Measurements from ENCODE around the gene NME9. TPM values are rescaled to one million over a fixed set of nuclear protein-coding genes. Genes with fewer than 3 reads are reported as not detected.
"Not testable (repeated sequence)": the region's sequence is repeated elsewhere in the genome, so short reads cannot be mapped to it uniquely, and the experiment has no call there.

The NME9 gene, protein sequence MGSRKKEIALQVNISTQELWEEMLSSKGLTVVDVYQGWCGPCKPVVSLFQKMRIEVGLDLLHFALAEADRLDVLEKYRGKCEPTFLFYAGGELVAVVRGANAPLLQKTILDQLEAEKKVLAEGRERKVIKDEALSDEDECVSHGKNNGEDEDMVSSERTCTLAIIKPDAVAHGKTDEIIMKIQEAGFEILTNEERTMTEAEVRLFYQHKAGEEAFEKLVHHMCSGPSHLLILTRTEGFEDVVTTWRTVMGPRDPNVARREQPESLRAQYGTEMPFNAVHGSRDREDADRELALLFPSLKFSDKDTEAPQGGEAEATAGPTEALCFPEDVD
- total RNA-seq (1 to 10 TPM in 1 of 5 donors, under 1 TPM in 4; 0.51 to 1.3 (median 0.88) TPM), total RNA-seq (0 to 1.8 (median 0.35) reads per million in 29 experiments)
- total RNA-seq (2013) = 0.88 TPM

DNA sequence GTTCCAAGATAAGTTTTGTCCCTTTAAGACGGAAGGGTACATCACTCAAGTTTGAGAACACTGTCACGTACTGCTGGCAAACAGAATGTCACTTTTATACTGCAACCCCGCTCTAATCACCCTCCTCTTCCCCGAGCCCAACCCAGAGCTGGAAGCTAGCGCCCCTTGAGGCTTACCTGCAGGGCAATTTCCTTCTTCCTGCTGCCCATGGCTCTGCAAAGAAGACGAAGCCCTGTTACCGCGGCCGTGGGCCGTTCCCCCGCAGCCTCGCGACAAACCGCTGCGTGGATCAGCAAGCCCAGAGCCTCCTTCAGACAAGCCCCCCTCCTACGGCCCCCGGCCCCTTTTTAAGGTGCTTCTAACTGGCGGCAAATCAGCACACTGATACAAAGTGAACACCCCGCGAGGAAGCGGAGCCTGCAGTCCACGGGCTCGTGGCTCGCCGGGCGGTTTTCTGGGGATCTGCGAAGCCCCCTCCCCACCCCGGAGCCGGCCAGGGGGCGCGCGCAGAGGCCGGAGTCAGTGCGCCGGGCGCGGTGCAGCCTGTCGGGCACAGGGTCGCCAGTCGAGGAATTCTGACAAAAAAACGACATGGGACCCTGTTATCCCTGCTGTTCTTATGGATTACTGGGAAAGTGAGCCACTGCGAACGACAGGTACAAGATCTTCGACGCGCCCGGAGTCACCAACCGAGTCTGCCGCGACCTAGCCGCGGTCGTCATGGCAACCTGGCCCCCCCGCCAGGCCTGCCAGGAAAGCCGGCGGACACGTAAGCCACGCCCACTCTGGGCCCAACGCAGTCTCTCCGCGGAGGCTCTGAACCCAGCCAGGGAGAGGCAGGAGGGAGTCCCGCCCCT is at the start of gene NME9:
TSS of gene NME9 (minus strand) at position 725 of the 857 bp plus-strand sequence. CDS start at position 209, 516 bp downstream.
- Mint-ChIP-seq H3K27ac (peak within 1 kb of the TSS; percentile 88 to 94), H3K4me3 (peak within 1 kb of the TSS; percentile 90 to 95 (median 95)), H3K36me3 (no peaks in the 10 kb centered on the region), H3K27me3 (no peaks in the 10 kb centered on the region), H3K4me1 (peaks cover 27 to 37% (median 34%) of the 10 kb centered on the region in 3 donors), H3K9me3 (no peaks in the 10 kb centered on the region)
- DNase-seq = peak; percentile 76 to 95 (median 86)
- CTCF ChIA-PET = interaction anchor here (0.6 to 1.7 kb wide), 6 partner anchors 16 to 142 kb away, joined by 3 to 8 read pairs (median 3); partner anchors contain the start of gene ARMC8 (in 1 of the 2)
- H3K4me3 ChIP-seq (ENCODE audit: control insufficient read depth in 1 of 2, extremely low read depth in 1 of 2, low read length in 1 of 2) = peak within 1 kb of the TSS; percentile 81 to 84
- peak within 1 kb of the TSS; percentile 74 for H3K27ac ChIP-seq (ENCODE audit: low read length)
- no peaks in the 10 kb centered on the region for H3K27me3 ChIP-seq (replicated peaks in 1 of 2; ENCODE audit: control insufficient read depth in 2 of 2, extremely low read depth in 1 of 2, insufficient read depth in 2 of 2, low read length in 1 of 2)
- H3K4me1 ChIP-seq (ENCODE audit: control insufficient read depth in 1 of 2, extremely low read depth in 1 of 2, insufficient read depth in 2 of 2, low read length in 2 of 2) = peaks cover 7 to 15% of the 10 kb centered on the region in 2 experiments
- POLR2A ChIA-PET = no interaction called here
- WGBS (ENCODE audit: insufficient coverage) = under 1% methylated on average over 57 of the region's 62 CpGs
- H3K9me3 ChIP-seq = no peaks in the 10 kb centered on the region
- ATAC-seq (replicated peaks in 1 of 4) = peak; percentile 87 to 93 (median 93)
- no peaks in the 10 kb centered on the region for H3K36me3 ChIP-seq (ENCODE audit: control insufficient read depth in 2 of 2, extremely low read depth in 1 of 2, insufficient read depth in 1 of 2, low read length in 1 of 2)

DNA sequence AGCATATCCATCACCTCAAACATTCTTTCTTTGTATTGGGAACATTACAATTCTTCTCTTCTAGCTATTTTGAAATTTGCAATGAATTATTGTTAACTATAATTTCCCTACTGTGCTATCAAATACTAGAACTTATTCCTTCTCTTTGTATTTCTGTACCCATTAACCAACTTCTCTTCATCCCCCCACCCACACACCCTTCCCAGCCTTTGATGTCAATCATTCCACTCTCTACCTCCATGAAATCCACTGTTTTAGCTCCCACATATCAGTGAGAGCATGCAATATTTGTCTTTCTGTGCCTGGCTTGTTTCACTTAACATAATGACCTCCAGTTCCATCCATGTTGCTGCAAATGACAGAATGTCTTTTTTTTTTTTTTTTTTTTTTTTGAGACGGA is 49.3 kb upstream of the NME9 start:
- no peak for DNase-seq
- ATAC-seq (replicated peaks in 1 of 4) = no peak
- H3K9me3 Mint-ChIP-seq = no peaks in the 10 kb centered on the region
- Histone ChIP-seq H3K9me3 (no peaks in the 10 kb centered on the region), H3K4me3 (ENCODE audit: control insufficient read depth in 1 of 2, extremely low read depth in 1 of 2, low read length in 1 of 2) (no peak overlapping the region), H3K4me1 (ENCODE audit: control insufficient read depth in 1 of 2, extremely low read depth in 1 of 2, insufficient read depth in 2 of 2, low read length in 2 of 2) (no peaks in the 10 kb centered on the region), H3K27ac (ENCODE audit: low read length) (no peak overlapping the region), H3K36me3 (ENCODE audit: control insufficient read depth in 2 of 2, extremely low read depth in 1 of 2, insufficient read depth in 1 of 2, low read length in 1 of 2) (no peaks in the 10 kb centered on the region), H3K27me3 (replicated peaks in 1 of 2; ENCODE audit: control insufficient read depth in 2 of 2, extremely low read depth in 1 of 2, insufficient read depth in 2 of 2, low read length in 1 of 2) (peaks cover 0 to 5% of the 10 kb centered on the region in 2 experiments)
- POLR2A ChIA-PET = no interaction called here
- no CpG with 5 or more reads among the region's 1 CpG for WGBS (ENCODE audit: insufficient coverage)
- peaks cover 0 to 4% of the 10 kb centered on the region in 2 donors for H3K27me3 Mint-ChIP-seq
- CTCF ChIA-PET = interaction anchor here in 1 of 2 donors (0.7 kb wide), 1 partner anchor 285 kb away, joined by 5 read pairs; no protein-coding TSS in a partner anchor
- H3K4me1 Mint-ChIP-seq = no peaks in the 10 kb centered on the region
- no peak overlapping the region for H3K4me3 Mint-ChIP-seq
- no peak overlapping the region for H3K27ac Mint-ChIP-seq
- H3K36me3 Mint-ChIP-seq = no peaks in the 10 kb centered on the region

DNA sequence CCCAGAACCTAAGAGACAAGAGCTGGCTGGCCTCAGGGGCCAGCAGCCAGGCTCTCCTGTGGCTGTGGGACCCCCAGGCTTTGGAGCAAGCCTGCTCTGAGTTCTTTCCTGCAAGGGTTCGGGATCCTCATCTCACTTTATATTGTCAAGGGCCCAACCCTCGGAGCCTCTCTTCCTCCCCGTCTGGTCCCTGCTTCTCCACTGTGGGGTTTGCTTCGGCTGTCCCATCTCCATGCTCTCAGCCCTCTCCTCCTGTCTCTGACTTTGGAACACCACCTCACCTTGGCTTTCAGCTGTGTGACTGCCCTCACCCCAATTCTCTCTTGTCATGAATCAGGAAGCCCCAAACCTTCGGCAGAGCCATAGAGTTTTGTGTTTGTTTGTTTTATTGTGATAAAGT is 48.7 kb upstream of the NME9 start:
- Histone ChIP-seq H3K27me3 (replicated peaks in 1 of 2; ENCODE audit: control insufficient read depth in 2 of 2, extremely low read depth in 1 of 2, insufficient read depth in 2 of 2, low read length in 1 of 2) (peaks cover 0 to 5% of the 10 kb centered on the region in 2 experiments), H3K9me3 (no peaks in the 10 kb centered on the region), H3K4me1 (ENCODE audit: control insufficient read depth in 1 of 2, extremely low read depth in 1 of 2, insufficient read depth in 2 of 2, low read length in 2 of 2) (no peaks in the 10 kb centered on the region), H3K4me3 (ENCODE audit: control insufficient read depth in 1 of 2, extremely low read depth in 1 of 2, low read length in 1 of 2) (no peak overlapping the region), H3K36me3 (ENCODE audit: control insufficient read depth in 2 of 2, extremely low read depth in 1 of 2, insufficient read depth in 1 of 2, low read length in 1 of 2) (no peaks in the 10 kb centered on the region), H3K27ac (ENCODE audit: low read length) (no peak overlapping the region)
- ATAC-seq (replicated peaks in 1 of 4) = no peak
- peaks cover 0 to 3% of the 10 kb centered on the region in 2 donors for H3K27me3 Mint-ChIP-seq
- no peaks in the 10 kb centered on the region for H3K36me3 Mint-ChIP-seq
- POLR2A ChIA-PET = no interaction called here
- no peak for DNase-seq
- H3K9me3 Mint-ChIP-seq = no peaks in the 10 kb centered on the region
- H3K27ac Mint-ChIP-seq = no peak overlapping the region
- 93% methylated on average over 4 of the region's 5 CpGs for WGBS (ENCODE audit: insufficient coverage)
- no peaks in the 10 kb centered on the region for H3K4me1 Mint-ChIP-seq
- CTCF ChIA-PET = no interaction called here
- H3K4me3 Mint-ChIP-seq = no peak overlapping the region

DNA sequence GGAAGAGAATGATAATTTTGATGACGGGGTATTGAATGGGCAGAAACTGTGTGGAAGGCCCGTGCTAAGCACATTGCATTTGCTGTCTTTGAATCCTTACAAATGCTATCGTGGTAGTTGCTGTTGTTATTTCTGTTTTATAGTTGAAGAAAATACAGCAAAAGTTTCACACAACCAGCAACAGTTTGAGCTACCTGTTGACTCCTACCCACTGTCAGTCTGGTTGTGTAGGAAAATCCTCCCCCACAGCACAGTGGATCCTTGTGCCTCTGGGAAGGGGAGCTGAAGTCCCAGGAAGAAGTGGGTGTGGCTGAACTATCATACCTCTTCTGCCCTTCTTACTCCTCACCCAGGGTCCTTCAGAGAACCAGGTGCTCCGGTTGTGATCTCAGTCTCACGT is 48.2 kb upstream of the NME9 start:
- no peak overlapping the region for H3K4me3 Mint-ChIP-seq
- WGBS (ENCODE audit: insufficient coverage) = 75% methylated on average over 4 of the region's 5 CpGs
- CTCF ChIA-PET = no interaction called here

DNA sequence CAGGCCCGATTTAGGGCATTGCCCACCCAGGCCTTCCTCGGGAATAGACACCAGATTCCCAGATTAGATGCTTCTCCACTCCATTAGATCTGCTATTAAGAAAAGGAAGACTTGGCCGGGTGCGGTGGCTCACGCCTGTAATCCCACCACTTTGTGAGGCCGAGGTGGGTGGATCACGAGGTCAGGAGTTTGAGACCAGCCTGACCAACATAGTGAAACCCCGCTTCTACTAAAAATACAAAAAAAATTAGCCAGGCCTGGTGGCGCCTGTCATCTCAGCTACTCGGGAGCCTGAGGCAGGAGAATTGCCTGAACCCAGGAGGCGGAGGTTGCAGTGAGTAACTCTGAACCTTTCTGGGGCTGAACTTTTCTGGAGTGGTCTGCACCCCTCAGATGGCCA is 47.6 kb upstream of the NME9 start:
- H3K4me1 Mint-ChIP-seq; H3K4me1 ChIP-seq (ENCODE audit: control insufficient read depth in 1 of 2, extremely low read depth in 1 of 2, insufficient read depth in 2 of 2, low read length in 2 of 2); POLR2A ChIA-PET; H3K27me3 Mint-ChIP-seq; ATAC-seq (replicated peaks in 1 of 4); H3K9me3 ChIP-seq; H3K27ac Mint-ChIP-seq; CTCF ChIA-PET; H3K4me3 ChIP-seq (ENCODE audit: control insufficient read depth in 1 of 2, extremely low read depth in 1 of 2, low read length in 1 of 2); DNase-seq; H3K36me3 ChIP-seq (ENCODE audit: control insufficient read depth in 2 of 2, extremely low read depth in 1 of 2, insufficient read depth in 1 of 2, low read length in 1 of 2); H3K36me3 Mint-ChIP-seq; H3K27me3 ChIP-seq (replicated peaks in 1 of 2; ENCODE audit: control insufficient read depth in 2 of 2, extremely low read depth in 1 of 2, insufficient read depth in 2 of 2, low read length in 1 of 2); H3K4me3 Mint-ChIP-seq; H3K27ac ChIP-seq (ENCODE audit: low read length); H3K9me3 Mint-ChIP-seq: not testable (repeated sequence)
- WGBS (ENCODE audit: insufficient coverage) = 87% methylated on average over 8 of the region's 11 CpGs

More for the DNA sequence above, 48.2 kb upstream of the NME9 start:
- H3K27me3 Mint-ChIP-seq = peaks cover 3% of the 10 kb centered on the region in 2 donors
- Histone ChIP-seq H3K36me3 (ENCODE audit: control insufficient read depth in 2 of 2, extremely low read depth in 1 of 2, insufficient read depth in 1 of 2, low read length in 1 of 2) (no peaks in the 10 kb centered on the region), H3K4me3 (ENCODE audit: control insufficient read depth in 1 of 2, extremely low read depth in 1 of 2, low read length in 1 of 2) (no peak overlapping the region), H3K27me3 (replicated peaks in 1 of 2; ENCODE audit: control insufficient read depth in 2 of 2, extremely low read depth in 1 of 2, insufficient read depth in 2 of 2, low read length in 1 of 2) (peaks cover 0 to 5% of the 10 kb centered on the region in 2 experiments), H3K27ac (ENCODE audit: low read length) (no peak overlapping the region), H3K4me1 (ENCODE audit: control insufficient read depth in 1 of 2, extremely low read depth in 1 of 2, insufficient read depth in 2 of 2, low read length in 2 of 2) (no peaks in the 10 kb centered on the region), H3K9me3 (no peaks in the 10 kb centered on the region)
- H3K4me1 Mint-ChIP-seq = no peaks in the 10 kb centered on the region
- no peak overlapping the region for H3K27ac Mint-ChIP-seq
- DNase-seq (no peak), ATAC-seq (replicated peaks in 1 of 4) (no peak)
- POLR2A ChIA-PET = no interaction called here
- no peaks in the 10 kb centered on the region for H3K36me3 Mint-ChIP-seq
- no peaks in the 10 kb centered on the region for H3K9me3 Mint-ChIP-seq

DNA sequence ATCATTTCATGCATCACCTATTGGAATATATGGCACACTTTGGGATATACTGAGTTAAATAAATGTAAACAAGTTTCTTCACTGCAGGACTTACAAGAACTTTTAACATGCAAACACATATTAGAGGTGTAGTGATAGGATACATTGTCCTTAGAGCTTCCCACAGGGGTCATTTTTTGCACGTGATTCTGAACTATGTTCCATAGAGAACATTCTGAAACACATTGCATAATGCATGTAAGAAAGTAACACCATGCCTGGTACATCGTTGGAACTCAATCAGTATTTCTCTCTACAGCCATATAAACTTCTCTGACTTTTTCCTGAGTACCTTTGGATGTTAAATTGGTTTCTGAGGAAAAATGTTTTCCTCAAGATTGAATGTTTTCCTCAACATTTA is 47.0 kb upstream of the NME9 start:
- H3K27ac Mint-ChIP-seq = no peak overlapping the region
- Histone ChIP-seq H3K27ac (ENCODE audit: low read length) (no peak overlapping the region), H3K27me3 (replicated peaks in 1 of 2; ENCODE audit: control insufficient read depth in 2 of 2, extremely low read depth in 1 of 2, insufficient read depth in 2 of 2, low read length in 1 of 2) (peaks cover 0 to 3% of the 10 kb centered on the region in 2 experiments), H3K36me3 (ENCODE audit: control insufficient read depth in 2 of 2, extremely low read depth in 1 of 2, insufficient read depth in 1 of 2, low read length in 1 of 2) (no peaks in the 10 kb centered on the region), H3K9me3 (no peaks in the 10 kb centered on the region), H3K4me3 (ENCODE audit: control insufficient read depth in 1 of 2, extremely low read depth in 1 of 2, low read length in 1 of 2) (no peak overlapping the region), H3K4me1 (ENCODE audit: control insufficient read depth in 1 of 2, extremely low read depth in 1 of 2, insufficient read depth in 2 of 2, low read length in 2 of 2) (no peaks in the 10 kb centered on the region)
- no peaks in the 10 kb centered on the region for H3K4me1 Mint-ChIP-seq
- no peak overlapping the region for H3K4me3 Mint-ChIP-seq
- H3K9me3 Mint-ChIP-seq = no peaks in the 10 kb centered on the region
- ATAC-seq (replicated peaks in 1 of 4) (no peak), DNase-seq (no peak)
- no peaks in the 10 kb centered on the region for H3K36me3 Mint-ChIP-seq
- ChIA-PET POLR2A (no interaction called here), CTCF (no interaction called here)
- no CpG with 5 or more reads among the region's 2 CpGs for WGBS (ENCODE audit: insufficient coverage)
- H3K27me3 Mint-ChIP-seq = peaks cover 6% of the 10 kb centered on the region in 2 donors

Measured in T-cell (primary cell).